K562 (cell line): ENCODE results near the gene AGL.
"Not testable (repeated sequence)": the region's sequence is repeated elsewhere in the genome, so short reads cannot be mapped to it uniquely, and the experiment has no call there.

ENCODE experiments used
- CBX8 ChIP-seq: fragments of 200-600 bp; sonication (generic); IDR thresholded peaks from 2 replicates; pipeline ENCODE4 v1.6.1; 2012; ENCODE audit warnings: borderline replicate concordance, mixed run types, low read depth, mild to moderate bottlenecking, moderate library complexity, mixed read lengths, low read length, control low read depth, inconsistent platforms; ENCODE audit not compliant: poor library complexity, severe bottlenecking; ENCODE audit errors: extremely low read depth
- SMARCA5 ChIP-seq: fragments of 450-650 bp; IDR thresholded peaks from 2 replicates; pipeline ENCODE4 v1.6.1; 2016
- SP1 ChIP-seq: sonication (generic); formaldehyde crosslinking; IDR thresholded peaks from 2 replicates; pipeline ENCODE4 v1.8.1; 2022; ENCODE audit warnings: mild to moderate bottlenecking, missing genetic modification reagents
- TAF9B ChIP-seq: fragments of 450-650 bp; IDR thresholded peaks from 2 replicates; pipeline ENCODE4 v1.6.1; 2018; ENCODE audit warnings: mild to moderate bottlenecking; ENCODE audit not compliant: partially characterized antibody
- YY1 ChIP-seq, 3 experiments: IDR thresholded peaks; 2 replicates each; pipeline ENCODE4 v1.6.1; 2011; ENCODE audit warnings: low read length in 2 of 3, mild to moderate bottlenecking in 2 of 3, moderate library complexity in 2 of 3, borderline replicate concordance in 1 of 3, control low read depth in 1 of 3, low read depth in 1 of 3; ENCODE audit not compliant: insufficient read depth in 3 of 3, insufficient replicate concordance in 2 of 3, control insufficient read depth in 1 of 3, insufficient read length in 1 of 3; ENCODE audit errors: extremely low read depth in 1 of 3
- ZNF143 ChIP-seq: sonication (generic); formaldehyde crosslinking; IDR thresholded peaks from 2 replicates; pipeline ENCODE4 v1.9.0; 2022; ENCODE audit warnings: mild to moderate bottlenecking, missing genetic modification reagents
- TF ChIP-seq, protein P1 (sequence below): fragments of 450-650 bp; IDR thresholded peaks from 2 replicates; pipeline ENCODE4 v1.6.1; 2018; ENCODE audit warnings: mild to moderate bottlenecking, low read depth; ENCODE audit not compliant: partially characterized antibody
- TF ChIP-seq, protein P2 (sequence below): fragments of 250-450 bp; sonication (Bioruptor Pico); IDR thresholded peaks from 2 replicates; pipeline ENCODE4 v1.4.0; 2020; ENCODE audit warnings: mild to moderate bottlenecking
- TF ChIP-seq, protein P3 (sequence below): sonication (generic); formaldehyde crosslinking; IDR thresholded peaks from 2 replicates; pipeline ENCODE4 v1.8.0; 2022; ENCODE audit warnings: mild to moderate bottlenecking, low read depth, missing genetic modification reagents

DNA sequence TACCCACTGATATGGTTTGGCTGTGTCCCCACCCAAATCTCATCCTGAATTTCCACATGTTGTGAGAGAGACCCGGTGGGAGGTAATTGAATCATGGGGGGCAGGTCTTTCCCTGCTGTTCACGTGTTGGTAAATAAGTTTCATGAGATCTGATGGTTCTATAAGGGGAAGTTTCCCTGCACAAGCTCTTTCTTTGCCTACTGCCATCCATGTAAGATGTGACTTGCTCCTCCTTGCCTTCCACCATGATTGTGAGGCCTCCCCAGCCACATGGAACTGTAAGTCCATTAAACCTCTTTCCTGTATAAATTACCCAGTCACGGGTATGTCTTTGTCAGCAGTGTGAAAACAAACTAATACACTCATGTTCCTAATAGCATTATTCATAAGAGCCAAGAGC is 9.8 kb upstream of the AGL start:
- TF ChIP-seq SMARCA5; YY1 (IDR thresholded peaks at IDR 0.05; ENCODE audit: borderline replicate concordance in 1 of 3, control insufficient read depth in 1 of 3, extremely low read depth in 1 of 3, insufficient read depth in 3 of 3, insufficient read length in 1 of 3, insufficient replicate concordance in 2 of 3, low read depth in 1 of 3, low read length in 2 of 3); TAF9B; CBX8; SP1 (CRISPR knock-in tag); ZNF143: not testable (repeated sequence)
- TF ChIP-seq, protein P1, sequence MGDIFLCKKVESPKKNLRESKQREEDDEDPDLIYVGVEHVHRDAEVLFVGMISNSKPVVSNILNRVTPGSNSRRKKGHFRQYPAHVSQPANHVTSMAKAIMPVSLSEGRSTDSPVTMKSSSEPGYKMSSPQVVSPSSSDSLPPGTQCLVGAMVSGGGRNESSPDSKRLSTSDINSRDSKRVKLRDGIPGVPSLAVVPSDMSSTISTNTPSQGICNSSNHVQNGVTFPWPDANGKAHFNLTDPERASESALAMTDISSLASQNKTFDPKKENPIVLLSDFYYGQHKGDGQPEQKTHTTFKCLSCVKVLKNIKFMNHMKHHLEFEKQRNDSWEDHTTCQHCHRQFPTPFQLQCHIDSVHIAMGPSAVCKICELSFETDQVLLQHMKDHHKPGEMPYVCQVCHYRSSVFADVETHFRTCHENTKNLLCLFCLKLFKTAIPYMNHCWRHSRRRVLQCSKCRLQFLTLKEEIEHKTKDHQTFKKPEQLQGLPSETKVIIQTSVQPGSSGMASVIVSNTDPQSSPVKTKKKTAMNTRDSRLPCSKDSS: peak; percentile 64
- TF ChIP-seq, protein P2, sequence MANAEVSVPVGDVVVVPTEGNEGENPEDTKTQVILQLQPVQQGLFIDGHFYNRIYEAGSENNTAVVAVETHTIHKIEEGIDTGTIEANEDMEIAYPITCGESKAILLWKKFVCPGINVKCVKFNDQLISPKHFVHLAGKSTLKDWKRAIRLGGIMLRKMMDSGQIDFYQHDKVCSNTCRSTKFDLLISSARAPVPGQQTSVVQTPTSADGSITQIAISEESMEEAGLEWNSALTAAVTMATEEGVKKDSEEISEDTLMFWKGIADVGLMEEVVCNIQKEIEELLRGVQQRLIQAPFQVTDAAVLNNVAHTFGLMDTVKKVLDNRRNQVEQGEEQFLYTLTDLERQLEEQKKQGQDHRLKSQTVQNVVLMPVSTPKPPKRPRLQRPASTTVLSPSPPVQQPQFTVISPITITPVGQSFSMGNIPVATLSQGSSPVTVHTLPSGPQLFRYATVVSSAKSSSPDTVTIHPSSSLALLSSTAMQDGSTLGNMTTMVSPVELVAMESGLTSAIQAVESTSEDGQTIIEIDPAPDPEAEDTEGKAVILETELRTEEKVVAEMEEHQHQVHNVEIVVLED: not testable (repeated sequence)
- TF ChIP-seq, protein P3, sequence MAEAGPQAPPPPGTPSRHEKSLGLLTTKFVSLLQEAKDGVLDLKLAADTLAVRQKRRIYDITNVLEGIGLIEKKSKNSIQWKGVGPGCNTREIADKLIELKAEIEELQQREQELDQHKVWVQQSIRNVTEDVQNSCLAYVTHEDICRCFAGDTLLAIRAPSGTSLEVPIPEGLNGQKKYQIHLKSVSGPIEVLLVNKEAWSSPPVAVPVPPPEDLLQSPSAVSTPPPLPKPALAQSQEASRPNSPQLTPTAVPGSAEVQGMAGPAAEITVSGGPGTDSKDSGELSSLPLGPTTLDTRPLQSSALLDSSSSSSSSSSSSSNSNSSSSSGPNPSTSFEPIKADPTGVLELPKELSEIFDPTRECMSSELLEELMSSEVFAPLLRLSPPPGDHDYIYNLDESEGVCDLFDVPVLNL (CRISPR knock-in tag): not testable (repeated sequence)
